Skeletal muscle satellite cell (primary cell): Measurements from ENCODE around the gene ATF1.
A peak's percentile ranks its signal among the peaks of the same experiment; 100 is the strongest.
"Not testable (repeated sequence)": the region's sequence is repeated elsewhere in the genome, so short reads cannot be mapped to it uniquely, and the experiment has no call there.

Experiments
- H3K27me3 ChIP-seq: 2 replicates; pipeline ENCODE4 v1.7.0; 2013; ENCODE audit warnings: low read length; ENCODE audit not compliant: control insufficient read depth, insufficient read depth
- H3K36me3 ChIP-seq: 2 replicates; pipeline ENCODE4 v1.7.0; 2013; ENCODE audit warnings: mild to moderate bottlenecking, control low read depth, low read length; ENCODE audit not compliant: insufficient read depth
- H3K4me1 ChIP-seq: 2 replicates; pipeline ENCODE4 v1.7.0; 2013; ENCODE audit warnings: low read length; ENCODE audit not compliant: control insufficient read depth, insufficient read depth
- H3K4me2 ChIP-seq: 2 replicates; pipeline ENCODE4 v1.7.0; 2013; ENCODE audit warnings: mild to moderate bottlenecking, low read length
- H3K4me3 ChIP-seq: 2 replicates; pipeline ENCODE4 v1.7.0; 2013; ENCODE audit warnings: low read length
- H3K9ac ChIP-seq: 2 replicates; pipeline ENCODE4 v1.7.0; 2013; ENCODE audit warnings: mild to moderate bottlenecking, low read depth, low read length, moderate library complexity
- H3K9me3 ChIP-seq: replicated peaks from 2 replicates; pipeline ENCODE4 v1.7.0; 2013; ENCODE audit warnings: mild to moderate bottlenecking, control low read depth, low read length

ATF1 gene

GRCh38 chr12:50841716-50842531 is 78.0 kb downstream of the ATF1 start:
- H3K36me3 ChIP-seq: no peaks in the 10 kb centered on the region
- no peak overlapping the region for H3K4me2 ChIP-seq
- H3K4me1 ChIP-seq: no peaks in the 10 kb centered on the region
- no peaks in the 10 kb centered on the region for H3K27me3 ChIP-seq
- no peak overlapping the region for H3K9ac ChIP-seq
- H3K9me3 ChIP-seq: no peaks in the 10 kb centered on the region
- H3K4me3 ChIP-seq: no peak overlapping the region

DNA sequence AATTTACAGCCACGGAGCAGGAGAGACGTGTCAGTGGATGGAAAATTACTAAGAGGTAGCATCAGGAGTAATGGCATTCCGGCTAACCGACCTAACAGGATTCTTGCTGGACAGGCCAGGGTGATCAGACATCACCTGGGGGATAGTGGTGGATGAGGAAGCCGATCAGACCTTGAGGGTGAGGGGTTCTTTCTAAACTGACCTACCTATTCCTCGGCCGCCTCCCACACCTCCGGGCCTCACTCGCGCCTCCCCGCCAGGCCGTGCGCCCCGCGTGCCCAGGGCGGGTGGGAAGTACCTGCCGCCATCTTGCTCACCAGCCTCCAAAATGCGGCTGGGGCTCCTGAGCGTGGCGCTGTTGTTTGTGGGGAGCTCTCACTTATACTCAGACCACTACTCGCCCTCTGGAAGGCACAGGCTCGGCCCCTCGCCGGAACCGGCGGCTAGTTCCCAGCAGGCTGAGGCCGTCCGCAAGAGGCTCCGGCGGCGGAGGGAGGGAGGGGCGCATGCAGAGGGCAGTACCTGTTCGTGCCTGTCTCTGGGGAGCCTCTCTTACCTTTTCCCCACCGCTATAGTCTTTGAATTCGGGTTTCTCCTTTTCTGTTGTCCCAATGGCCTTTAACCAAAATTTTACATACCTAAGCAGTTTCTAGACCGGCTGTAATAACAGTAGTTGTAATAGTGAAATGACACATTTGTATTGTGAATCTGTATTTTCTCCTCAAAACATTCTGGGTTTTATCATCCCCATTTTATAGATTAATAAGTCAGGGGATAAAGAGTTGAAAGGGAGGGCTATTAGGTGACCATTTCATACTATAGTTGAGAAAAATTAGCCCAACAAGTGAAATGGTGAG is 79.0 kb downstream of the ATF1 start, which contains the start of gene TMPRSS12:
TSS of gene TMPRSS12 (plus strand) at position 290 of the 857 bp plus-strand sequence. CDS start at position 329, 39 bp downstream.
- Histone ChIP-seq H3K4me1 (no peaks in the 10 kb centered on the region), H3K36me3 (no peaks in the 10 kb centered on the region), H3K9me3 (no peaks in the 10 kb centered on the region), H3K9ac (no peak within 1 kb of the TSS), H3K27me3 (no peaks in the 10 kb centered on the region), H3K4me2 (peak within 1 kb of the TSS; percentile 42), H3K4me3 (no peak within 1 kb of the TSS)

DNA sequence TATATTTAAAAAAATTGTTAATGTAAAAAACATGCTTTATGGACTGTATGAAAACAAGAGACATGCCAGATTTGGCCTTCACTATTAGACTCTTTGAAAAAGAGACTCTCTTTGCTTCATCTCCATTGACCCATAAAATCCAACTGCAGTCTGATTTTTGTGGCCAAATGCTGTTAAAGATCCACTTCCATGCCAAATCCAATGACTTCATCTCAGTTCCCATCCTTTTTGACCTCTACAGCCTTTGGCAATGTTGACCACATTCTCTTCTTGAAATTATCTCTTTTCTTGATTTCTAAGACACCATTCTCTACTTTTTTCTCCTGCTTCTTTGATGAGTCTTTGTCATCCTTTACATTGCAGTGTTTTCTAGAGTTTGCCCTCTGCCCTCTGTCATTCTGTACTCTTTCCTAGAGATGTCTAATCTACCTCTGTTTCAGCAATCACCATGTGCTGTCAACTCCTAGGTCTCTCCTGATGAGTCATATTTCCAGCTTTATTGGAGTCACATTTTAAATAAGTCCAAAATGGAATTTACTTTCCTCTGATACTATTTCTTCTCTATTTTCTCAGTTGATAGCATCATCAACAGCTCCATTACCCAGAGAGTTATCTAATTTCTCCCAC is 81.2 kb downstream of the ATF1 start:
- Histone ChIP-seq H3K4me2 (no peak overlapping the region), H3K9me3 (no peaks in the 10 kb centered on the region), H3K9ac (no peak overlapping the region), H3K36me3 (no peaks in the 10 kb centered on the region), H3K27me3 (no peaks in the 10 kb centered on the region), H3K4me1 (no peaks in the 10 kb centered on the region), H3K4me3 (no peak overlapping the region)

DNA sequence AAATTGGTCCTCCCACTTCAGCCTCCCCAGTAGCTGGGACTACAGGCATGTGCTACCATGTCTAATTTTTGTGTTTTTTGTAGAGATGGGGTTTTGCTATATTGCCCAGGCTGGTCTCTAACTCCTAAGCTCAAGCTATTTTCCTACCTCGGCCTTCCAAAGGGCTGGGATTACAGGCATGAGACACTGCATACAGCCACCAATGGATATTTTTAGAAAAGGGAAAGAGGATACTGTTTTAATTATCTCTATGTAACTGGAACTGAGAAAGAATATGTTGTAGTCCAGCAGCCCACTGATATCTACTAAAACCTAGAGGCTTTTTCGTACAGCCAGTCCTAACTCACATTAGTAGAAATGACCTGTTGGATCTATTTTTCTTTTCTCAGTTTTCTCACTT is 85.1 kb downstream of the ATF1 start:
- H3K4me2 ChIP-seq: no peak overlapping the region
- no peak overlapping the region for H3K4me3 ChIP-seq
- no peaks in the 10 kb centered on the region for H3K9me3 ChIP-seq
- H3K4me1 ChIP-seq: no peaks in the 10 kb centered on the region
- no peak overlapping the region for H3K9ac ChIP-seq
- no peaks in the 10 kb centered on the region for H3K36me3 ChIP-seq
- H3K27me3 ChIP-seq: peaks cover 22% of the 10 kb centered on the region

- not testable (repeated sequence) for H3K9me3 ChIP-seq, H3K36me3 ChIP-seq, H3K9ac ChIP-seq, H3K4me3 ChIP-seq, H3K4me2 ChIP-seq, H3K4me1 ChIP-seq
- peaks cover 28% of the 10 kb centered on the region for H3K27me3 ChIP-seq
These were observed 91.3 kb downstream of the ATF1 start for GRCh38 chr12:50855218-50855617.

GRCh38 chr12:50855679-50856078 is 91.8 kb downstream of the ATF1 start:
- H3K9ac ChIP-seq, H3K4me1 ChIP-seq, H3K4me3 ChIP-seq, H3K4me2 ChIP-seq, H3K36me3 ChIP-seq, H3K9me3 ChIP-seq: not testable (repeated sequence)
- peaks cover 26% of the 10 kb centered on the region for H3K27me3 ChIP-seq

GRCh38 chr12:50859621-50860310 is 95.9 kb downstream of the ATF1 start:
- H3K27me3 ChIP-seq: no peaks in the 10 kb centered on the region
- peaks cover 8% of the 10 kb centered on the region for H3K4me1 ChIP-seq

GRCh38 chr12:50862316-50862715 is 98.4 kb downstream of the ATF1 start:
- Histone ChIP-seq H3K36me3 (no peaks in the 10 kb centered on the region), H3K27me3 (no peaks in the 10 kb centered on the region), H3K4me1 (peaks cover 8% of the 10 kb centered on the region), H3K4me2 (no peak overlapping the region), H3K9ac (no peak overlapping the region), H3K9me3 (peaks cover 7% of the 10 kb centered on the region), H3K4me3 (no peak overlapping the region)

More at GRCh38 chr12:50859621-50860310, 95.9 kb downstream of the ATF1 start:
- no peak overlapping the region for H3K4me2 ChIP-seq
- no peaks in the 10 kb centered on the region for H3K36me3 ChIP-seq
- H3K9me3 ChIP-seq: no peaks in the 10 kb centered on the region
- no peak overlapping the region for H3K9ac ChIP-seq
- no peak overlapping the region for H3K4me3 ChIP-seq

DNA sequence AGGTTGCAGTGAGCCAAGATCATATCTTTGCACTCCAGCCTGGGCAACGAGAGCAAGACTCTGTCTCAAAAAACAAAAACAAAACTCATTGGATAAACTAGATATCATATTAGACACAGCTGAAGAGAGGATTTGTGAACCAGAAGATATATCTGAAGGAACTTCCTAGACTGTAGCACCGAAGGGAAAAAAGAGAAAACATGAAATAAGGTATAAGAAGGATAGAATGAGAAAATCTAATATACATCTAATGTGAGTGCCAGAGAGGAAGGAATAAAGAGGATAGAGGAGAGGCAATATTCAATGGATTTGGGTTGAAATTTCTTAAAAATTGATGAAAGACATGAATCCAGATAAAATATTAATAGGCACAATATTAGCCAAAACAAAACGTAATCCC is 101.4 kb downstream of the ATF1 start:
- Histone ChIP-seq H3K4me3 (no peak overlapping the region), H3K9me3 (peaks cover 7% of the 10 kb centered on the region), H3K9ac (no peak overlapping the region), H3K36me3 (no peaks in the 10 kb centered on the region), H3K4me2 (no peak overlapping the region), H3K27me3 (no peaks in the 10 kb centered on the region), H3K4me1 (peaks cover 8% of the 10 kb centered on the region)

DNA sequence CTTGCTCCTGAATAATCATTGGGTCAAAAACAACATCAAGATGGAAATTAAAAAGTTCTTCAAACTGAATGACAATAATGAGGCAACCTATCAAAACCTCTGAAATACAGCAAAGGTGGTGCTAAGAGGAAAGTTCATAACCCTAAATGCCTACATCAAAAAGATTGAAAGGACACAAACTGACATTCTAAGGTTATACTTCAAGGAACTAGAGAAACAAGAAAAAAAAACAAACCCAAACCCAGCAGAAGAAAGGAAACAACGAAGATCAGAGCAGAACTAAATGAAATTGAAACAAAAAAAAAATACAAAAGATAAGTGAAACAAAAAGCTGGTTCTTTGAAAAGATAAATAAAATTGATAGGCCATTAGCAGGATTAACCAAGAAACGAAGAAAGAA is 105.0 kb downstream of the ATF1 start:
- H3K9me3 ChIP-seq, H3K9ac ChIP-seq, H3K27me3 ChIP-seq, H3K4me3 ChIP-seq, H3K36me3 ChIP-seq, H3K4me2 ChIP-seq, H3K4me1 ChIP-seq: not testable (repeated sequence)
